ENCODE measurements around the gene PRDM11.

Gene PRDM11

DNA sequence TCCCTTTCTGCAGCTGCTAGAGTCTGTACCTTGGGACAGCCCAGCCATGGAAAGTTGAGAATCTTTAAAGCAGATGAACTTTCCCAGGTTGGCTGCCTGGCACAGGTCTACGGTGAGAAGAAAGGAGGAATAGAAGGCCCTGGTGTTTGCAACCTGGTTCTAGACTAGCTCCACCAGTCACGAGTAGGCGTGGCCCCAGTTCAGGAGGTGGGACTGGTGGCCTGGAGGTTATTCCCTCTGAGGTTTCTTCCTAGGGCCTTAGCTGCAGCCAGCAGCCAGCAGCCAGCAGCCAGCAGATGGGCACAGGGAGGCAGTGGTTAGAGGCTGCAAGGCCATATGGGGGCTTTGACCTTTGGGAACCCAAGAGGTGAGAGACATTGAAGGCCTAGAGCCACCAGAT is 40.9 kb downstream of the PRDM11 start:
- peaks cover 28% of the 10 kb centered on the region for H3K36me3 Mint-ChIP-seq
- no peaks in the 10 kb centered on the region for H3K4me1 Mint-ChIP-seq (ENCODE audit: low read depth)
- no peak overlapping the region for H3K27ac Mint-ChIP-seq
- no peaks in the 10 kb centered on the region for H3K27me3 Mint-ChIP-seq
- no peak overlapping the region for H3K4me3 Mint-ChIP-seq
- no peaks in the 10 kb centered on the region for H3K9me3 Mint-ChIP-seq (ENCODE audit: low read depth)

DNA sequence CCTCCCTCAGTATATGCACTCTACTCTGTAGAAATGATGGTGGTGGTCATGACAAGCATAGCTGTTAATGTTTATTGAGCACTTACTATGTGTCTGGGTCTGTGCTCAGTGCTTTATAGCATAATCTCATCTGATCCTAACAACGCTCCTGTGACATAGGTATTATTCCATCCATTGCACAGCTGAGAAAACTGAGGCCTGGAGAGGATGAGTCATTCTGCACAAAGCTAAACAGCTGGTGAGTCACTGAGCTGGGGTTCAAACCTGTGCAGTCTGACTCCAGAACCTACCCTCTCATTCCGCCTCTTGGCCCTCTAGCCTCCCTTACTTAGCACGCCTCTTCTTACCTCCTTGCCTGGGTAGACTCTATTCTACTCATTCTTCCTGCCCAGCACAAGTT is 41.7 kb downstream of the PRDM11 start:
- peaks cover 28% of the 10 kb centered on the region for H3K36me3 Mint-ChIP-seq
- H3K9me3 Mint-ChIP-seq (ENCODE audit: low read depth): no peaks in the 10 kb centered on the region
- no peak overlapping the region for H3K27ac Mint-ChIP-seq
- H3K4me1 Mint-ChIP-seq (ENCODE audit: low read depth): no peaks in the 10 kb centered on the region
- no peak overlapping the region for H3K4me3 Mint-ChIP-seq
- no peaks in the 10 kb centered on the region for H3K27me3 Mint-ChIP-seq

DNA sequence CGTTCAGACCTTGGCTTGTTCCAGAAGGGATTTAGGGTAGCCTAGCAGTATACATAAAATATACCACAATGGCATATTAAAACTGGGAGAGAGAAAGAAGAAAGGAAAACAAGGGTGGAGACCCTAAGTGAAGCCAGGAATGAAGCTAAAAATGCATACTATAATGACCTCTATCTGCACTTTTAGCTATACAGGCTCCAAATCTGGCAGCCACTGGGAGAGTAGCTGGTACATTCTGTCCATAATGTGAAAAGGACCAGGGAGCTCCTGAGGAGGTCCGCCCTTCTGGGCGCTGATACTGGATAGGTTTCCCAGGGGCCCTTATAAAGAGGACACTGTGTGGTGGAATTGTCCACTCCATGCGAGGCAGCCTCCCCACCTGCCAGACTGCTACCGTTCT is 42.8 kb downstream of the PRDM11 start:
- H3K4me3 Mint-ChIP-seq: no peak overlapping the region
- H3K4me1 Mint-ChIP-seq (ENCODE audit: low read depth): no peaks in the 10 kb centered on the region
- H3K9me3 Mint-ChIP-seq (ENCODE audit: low read depth): no peaks in the 10 kb centered on the region
- H3K36me3 Mint-ChIP-seq: peaks cover 28% of the 10 kb centered on the region
- no peaks in the 10 kb centered on the region for H3K27me3 Mint-ChIP-seq
- no peak overlapping the region for H3K27ac Mint-ChIP-seq

DNA sequence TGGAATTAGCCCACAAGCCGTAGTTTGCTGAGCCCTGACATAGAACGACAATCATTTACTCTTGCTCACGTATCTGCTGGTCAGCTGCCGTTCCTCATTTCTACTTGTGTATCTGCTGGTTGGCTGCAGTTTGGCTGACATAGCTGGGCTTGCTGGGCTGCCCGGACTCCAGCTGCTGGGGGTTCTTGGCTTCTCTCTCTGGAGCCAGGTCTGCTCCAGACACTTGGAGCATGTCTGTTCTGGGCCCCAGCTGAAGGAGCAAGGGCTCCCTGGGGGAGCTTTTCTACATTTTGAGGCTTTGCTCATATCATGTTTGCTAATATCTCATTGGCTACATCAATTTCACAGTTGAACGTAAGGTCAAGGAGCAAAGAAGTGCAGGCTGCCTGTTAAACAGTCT is 47.3 kb downstream of the PRDM11 start:
- no peak overlapping the region for H3K4me3 Mint-ChIP-seq
- H3K9me3 Mint-ChIP-seq (ENCODE audit: low read depth): no peaks in the 10 kb centered on the region
- peaks cover 28% of the 10 kb centered on the region for H3K36me3 Mint-ChIP-seq
- H3K27ac Mint-ChIP-seq: no peak overlapping the region
- no peaks in the 10 kb centered on the region for H3K4me1 Mint-ChIP-seq (ENCODE audit: low read depth)
- no peaks in the 10 kb centered on the region for H3K27me3 Mint-ChIP-seq

DNA sequence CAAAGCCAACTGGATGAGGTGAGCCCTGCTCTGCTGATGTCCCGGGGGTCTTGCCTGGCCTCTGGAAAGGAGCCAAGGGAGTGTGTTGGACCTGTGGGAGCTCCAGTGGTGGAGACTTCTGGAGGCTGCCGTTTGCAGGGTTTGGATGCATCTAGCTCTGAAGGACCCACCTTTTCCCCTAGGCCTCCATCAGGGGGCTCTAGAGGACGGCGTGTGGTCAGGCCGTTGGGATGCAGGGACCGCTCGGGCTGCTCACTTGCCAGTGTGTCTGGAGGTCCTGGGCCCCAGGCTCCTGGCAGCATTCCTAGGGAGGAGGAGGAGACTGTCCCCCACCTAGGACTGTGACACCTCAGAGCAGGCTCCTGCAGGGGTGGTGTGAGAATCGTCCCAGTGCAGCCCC is 58.3 kb downstream of the PRDM11 start:
- H3K4me1 Mint-ChIP-seq (ENCODE audit: low read depth): no peaks in the 10 kb centered on the region
- H3K27me3 Mint-ChIP-seq: no peaks in the 10 kb centered on the region
- H3K9me3 Mint-ChIP-seq (ENCODE audit: low read depth): no peaks in the 10 kb centered on the region
- no peak overlapping the region for H3K4me3 Mint-ChIP-seq
- no peak overlapping the region for H3K27ac Mint-ChIP-seq
- H3K36me3 Mint-ChIP-seq: peaks cover 15% of the 10 kb centered on the region

DNA sequence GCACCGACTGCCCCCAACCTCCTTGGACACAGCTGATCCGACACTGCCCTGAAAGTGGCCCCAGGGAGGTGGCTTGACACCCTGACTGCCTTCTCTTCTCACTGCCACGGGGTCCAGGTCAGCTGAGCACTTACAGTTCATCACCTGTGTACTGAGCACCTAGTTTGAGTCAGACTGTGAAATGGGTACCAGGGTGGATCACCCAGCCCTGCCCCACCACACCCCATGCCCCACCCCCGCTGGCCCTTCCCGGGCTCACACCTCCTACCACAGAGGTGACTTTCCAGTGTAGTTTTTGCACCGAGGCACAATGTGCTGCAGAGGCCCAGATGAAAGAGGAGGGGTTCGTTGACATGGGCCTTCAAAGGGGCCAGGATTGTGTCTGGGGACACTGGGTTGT is 59.5 kb downstream of the PRDM11 start:
- Mint-ChIP-seq H3K27me3 (no peaks in the 10 kb centered on the region), H3K4me3 (no peak overlapping the region), H3K36me3 (peaks cover 15% of the 10 kb centered on the region), H3K9me3 (ENCODE audit: low read depth) (no peaks in the 10 kb centered on the region), H3K27ac (no peak overlapping the region), H3K4me1 (ENCODE audit: low read depth) (no peaks in the 10 kb centered on the region)

DNA sequence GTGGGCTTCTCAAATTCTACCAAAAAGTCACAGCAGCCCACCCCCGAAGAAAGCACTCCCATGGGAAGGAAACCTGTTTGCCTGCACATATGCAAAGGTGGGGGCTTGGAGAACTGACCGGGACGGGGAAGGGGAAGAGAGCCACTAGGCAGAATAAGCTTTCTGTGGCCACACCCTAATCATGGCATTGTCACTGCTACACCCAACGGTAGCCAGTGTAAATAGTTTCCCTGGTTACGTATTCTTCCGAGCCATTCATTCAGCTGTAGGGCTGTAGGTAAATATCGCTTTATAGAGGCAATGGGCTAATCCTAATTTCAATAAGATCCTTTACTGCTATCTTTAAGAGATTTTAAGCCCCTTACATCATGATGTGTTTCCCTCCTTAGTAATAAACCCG is 61.7 kb downstream of the PRDM11 start:
- H3K9me3 Mint-ChIP-seq (ENCODE audit: low read depth): no peaks in the 10 kb centered on the region
- no peak overlapping the region for H3K27ac Mint-ChIP-seq
- no peaks in the 10 kb centered on the region for H3K4me1 Mint-ChIP-seq (ENCODE audit: low read depth)
- no peaks in the 10 kb centered on the region for H3K27me3 Mint-ChIP-seq
- H3K4me3 Mint-ChIP-seq: no peak overlapping the region
- H3K36me3 Mint-ChIP-seq: peaks cover 5% of the 10 kb centered on the region

DNA sequence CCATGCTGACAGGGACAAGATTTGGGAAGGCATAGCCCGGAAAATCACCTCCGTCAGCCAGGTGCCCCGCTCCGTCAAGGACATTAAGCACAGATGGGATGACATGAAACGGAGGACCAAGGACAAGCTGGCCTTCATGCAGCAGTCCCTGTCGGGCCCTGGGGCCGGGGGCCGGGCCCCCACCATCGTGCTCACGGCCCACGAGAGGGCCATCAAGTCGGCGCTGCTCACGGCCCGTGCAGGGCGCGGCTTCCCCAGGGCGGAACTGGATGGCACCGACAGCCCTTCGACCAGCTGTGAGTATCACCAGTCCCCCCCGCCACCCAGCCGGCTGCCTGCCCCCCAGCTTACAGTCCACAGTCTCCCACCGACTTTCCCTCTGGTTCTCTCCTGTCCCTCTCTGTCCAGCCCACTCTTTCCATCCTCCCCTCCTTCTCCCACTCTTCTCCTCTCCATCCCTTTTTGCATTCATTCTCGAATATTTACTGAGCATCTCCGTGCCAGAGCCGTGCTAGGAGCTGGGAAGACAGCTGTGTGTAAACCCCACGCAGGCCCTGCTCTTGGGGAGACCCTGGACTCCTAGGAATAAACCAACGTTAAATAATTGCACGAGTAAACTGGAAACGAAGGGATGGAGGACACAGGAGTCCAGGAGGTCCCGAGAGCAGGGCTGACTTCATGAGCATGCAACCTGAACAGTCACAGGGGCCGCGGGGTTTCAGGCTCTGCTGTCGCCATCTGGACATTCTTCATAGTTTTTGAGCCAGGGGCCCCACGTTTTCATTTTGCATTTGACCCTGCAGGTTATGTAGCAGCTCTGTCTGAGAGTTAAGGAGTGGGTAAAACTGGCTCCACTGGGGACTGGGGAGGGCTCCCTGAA is 62.8 kb downstream of the PRDM11 start:
- Mint-ChIP-seq H3K4me3 (no peak overlapping the region), H3K27ac (no peak overlapping the region), H3K36me3 (peaks cover 2% of the 10 kb centered on the region), H3K4me1 (ENCODE audit: low read depth) (no peaks in the 10 kb centered on the region), H3K9me3 (ENCODE audit: low read depth) (no peaks in the 10 kb centered on the region), H3K27me3 (no peaks in the 10 kb centered on the region)

DNA sequence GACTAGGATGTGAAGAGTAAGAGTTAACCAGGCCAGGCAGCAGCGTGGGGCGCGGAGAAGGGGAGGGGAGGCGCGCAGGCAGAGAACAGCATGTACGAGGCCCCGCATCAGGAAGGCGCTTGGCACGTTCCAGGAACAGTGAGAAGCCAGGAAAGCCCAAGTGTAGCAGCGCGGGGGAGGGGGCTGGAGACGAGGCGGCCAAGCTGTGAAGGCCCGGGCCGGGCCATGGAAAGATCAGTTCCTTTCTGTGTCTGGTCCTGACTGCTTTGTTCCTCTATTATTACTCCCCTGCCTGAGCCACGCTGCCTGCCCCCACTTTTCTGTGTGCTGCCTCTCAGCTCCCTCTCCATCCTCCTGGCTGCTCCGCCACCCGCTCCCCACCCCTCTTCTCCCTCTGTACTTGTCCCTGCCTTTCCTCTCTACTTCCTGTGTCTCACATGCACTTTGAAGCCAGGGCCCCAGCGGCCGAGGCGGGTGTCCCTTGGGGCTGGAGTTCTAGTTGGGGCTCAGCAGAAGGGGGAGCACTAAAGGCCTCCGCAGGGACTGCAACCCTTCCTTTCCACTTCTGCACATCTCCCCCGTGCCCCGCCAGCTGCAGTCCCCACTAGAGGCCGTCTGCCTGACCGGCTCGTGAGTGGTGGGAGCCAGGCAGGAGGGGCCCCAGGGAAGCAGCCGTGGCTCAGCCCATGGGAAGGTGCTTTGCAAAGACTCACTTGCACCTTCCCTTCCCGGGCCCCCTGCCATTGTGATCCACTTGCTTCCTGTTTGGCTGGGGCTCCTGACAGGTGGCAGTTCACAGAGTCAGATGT is 63.7 kb downstream of the PRDM11 start:
- H3K27ac Mint-ChIP-seq: no peak overlapping the region
- no peak overlapping the region for H3K4me3 Mint-ChIP-seq
- peaks cover 2% of the 10 kb centered on the region for H3K36me3 Mint-ChIP-seq
- H3K9me3 Mint-ChIP-seq (ENCODE audit: low read depth): no peaks in the 10 kb centered on the region
- H3K4me1 Mint-ChIP-seq (ENCODE audit: low read depth): no peaks in the 10 kb centered on the region
- H3K27me3 Mint-ChIP-seq: no peaks in the 10 kb centered on the region

DNA sequence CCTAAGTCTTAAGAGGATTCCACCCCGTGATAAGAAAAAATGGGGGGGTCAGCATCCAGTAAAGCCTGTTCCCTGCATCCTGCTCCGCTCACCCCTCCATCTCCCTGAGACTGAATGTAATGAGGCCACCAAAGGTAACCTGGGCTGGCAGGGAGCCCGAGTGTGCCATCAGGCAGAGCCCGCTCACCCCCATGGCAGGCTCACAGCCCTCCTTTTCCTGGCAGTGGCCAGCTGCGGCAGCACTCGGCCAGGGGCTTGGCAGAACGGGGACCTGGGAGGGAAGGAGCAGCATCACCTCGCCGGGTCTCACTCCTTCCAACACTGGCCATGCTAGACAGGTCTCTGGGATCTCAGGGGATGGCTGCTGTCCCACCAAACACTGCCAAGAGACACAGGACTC is 64.4 kb downstream of the PRDM11 start:
- Mint-ChIP-seq H3K27ac (no peak overlapping the region), H3K9me3 (ENCODE audit: low read depth) (no peaks in the 10 kb centered on the region), H3K27me3 (no peaks in the 10 kb centered on the region), H3K4me3 (no peak overlapping the region), H3K4me1 (ENCODE audit: low read depth) (no peaks in the 10 kb centered on the region), H3K36me3 (no peaks in the 10 kb centered on the region)

DNA sequence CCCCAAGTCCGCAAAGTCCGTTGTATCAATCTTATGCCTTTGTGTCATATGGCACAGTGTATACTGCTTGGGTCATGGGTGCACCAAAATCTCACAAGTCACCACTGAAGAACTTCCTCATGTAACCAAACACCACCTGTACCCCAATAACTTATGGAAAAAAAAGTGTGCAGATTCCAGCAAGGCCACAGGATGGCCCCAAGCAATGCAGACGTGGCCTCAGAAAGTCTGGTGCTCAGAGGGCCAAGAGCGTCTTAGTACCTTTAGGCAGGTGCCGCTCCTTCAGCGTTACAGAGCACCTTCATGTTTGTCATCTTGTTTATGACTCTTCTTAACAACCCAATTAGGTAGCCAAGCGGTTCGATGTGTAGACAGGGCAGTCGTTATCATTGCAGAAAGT is 65.3 kb downstream of the PRDM11 start:
- no peaks in the 10 kb centered on the region for H3K27me3 Mint-ChIP-seq
- H3K4me3 Mint-ChIP-seq: no peak overlapping the region
- no peak overlapping the region for H3K27ac Mint-ChIP-seq
- H3K36me3 Mint-ChIP-seq: no peaks in the 10 kb centered on the region
- H3K9me3 Mint-ChIP-seq (ENCODE audit: low read depth): no peaks in the 10 kb centered on the region
- H3K4me1 Mint-ChIP-seq (ENCODE audit: low read depth): no peaks in the 10 kb centered on the region

DNA sequence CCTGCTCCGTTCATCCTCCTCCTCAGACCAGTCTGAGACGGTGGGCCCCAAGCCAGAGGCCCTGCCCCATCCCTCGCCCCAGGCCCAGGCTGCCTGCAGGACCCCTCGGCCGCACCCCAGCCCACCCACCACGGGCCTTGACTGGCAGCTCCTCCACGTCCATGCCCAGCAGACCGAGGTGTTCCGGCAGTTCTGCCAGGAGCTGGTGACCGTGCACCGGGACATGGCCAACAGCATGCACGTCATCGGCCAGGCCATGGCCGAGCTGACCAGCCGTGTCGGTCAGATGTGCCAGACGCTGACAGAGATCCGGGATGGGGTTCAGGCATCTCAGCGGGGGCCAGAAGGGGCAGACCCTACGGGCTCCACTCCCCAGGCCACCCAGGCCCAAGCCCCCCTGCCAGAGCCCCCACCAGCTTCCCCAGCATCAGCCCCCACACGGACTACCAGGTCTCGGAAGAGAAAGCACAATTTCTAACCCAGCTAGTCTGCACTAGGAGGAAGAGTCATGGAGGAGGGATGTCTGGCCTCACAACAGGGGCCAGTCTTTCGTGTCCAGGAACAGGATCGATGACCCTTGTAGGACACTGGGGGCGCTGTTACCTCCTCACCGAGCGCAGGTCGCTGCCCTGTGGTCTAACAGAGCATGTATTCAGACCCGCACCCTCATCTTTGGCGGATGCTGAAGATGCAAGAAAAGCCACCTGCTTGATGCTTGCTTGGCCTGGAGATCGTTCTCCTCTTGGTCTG is 66.3 kb downstream of the PRDM11 start:
- Mint-ChIP-seq H3K4me1 (ENCODE audit: low read depth) (no peaks in the 10 kb centered on the region), H3K4me3 (no peak overlapping the region), H3K9me3 (ENCODE audit: low read depth) (no peaks in the 10 kb centered on the region), H3K27ac (no peak overlapping the region), H3K27me3 (no peaks in the 10 kb centered on the region), H3K36me3 (no peaks in the 10 kb centered on the region)

DNA sequence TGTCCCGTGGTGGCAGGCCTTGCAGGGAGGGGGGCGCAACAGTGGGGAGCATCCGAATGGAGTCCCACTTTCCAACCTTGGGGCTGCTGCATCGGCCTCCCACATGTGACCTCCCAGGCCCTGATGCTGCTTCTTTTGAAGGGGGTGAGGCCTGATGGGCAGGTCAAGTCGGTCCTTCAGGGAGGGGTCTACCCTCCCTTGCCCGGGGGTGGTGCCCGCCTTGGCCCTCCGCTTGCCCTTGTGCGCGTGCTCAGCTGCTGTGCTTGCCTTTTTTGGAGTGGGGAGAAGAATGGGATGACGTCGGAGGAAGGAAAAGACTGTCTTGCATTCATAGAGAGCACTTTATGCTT is 66.9 kb downstream of the PRDM11 start:
- Mint-ChIP-seq H3K27me3 (no peaks in the 10 kb centered on the region), H3K9me3 (ENCODE audit: low read depth) (no peaks in the 10 kb centered on the region), H3K4me1 (ENCODE audit: low read depth) (no peaks in the 10 kb centered on the region), H3K36me3 (no peaks in the 10 kb centered on the region), H3K4me3 (no peak overlapping the region), H3K27ac (peak overlapping the region; percentile 28)

DNA sequence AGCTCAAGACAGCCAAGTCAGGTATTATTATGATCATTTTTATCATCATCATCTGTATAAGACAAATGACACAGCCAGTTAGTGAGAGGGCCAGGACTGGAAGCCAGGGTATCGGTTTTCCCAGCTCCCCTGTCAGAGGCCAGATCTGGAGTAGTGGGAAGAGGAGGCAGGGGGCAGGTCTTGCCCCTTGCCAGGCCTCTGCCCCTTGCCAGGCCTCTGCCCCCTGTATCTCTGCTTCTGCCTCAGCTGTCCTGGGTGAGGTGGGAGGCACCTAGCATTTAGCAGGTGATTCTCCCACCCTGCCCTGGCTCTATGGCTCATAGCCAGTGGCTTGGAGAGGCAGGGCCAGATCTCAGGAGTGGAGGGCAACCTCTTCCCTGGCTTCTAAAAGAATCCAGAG is 67.3 kb downstream of the PRDM11 start:
- no peaks in the 10 kb centered on the region for H3K36me3 Mint-ChIP-seq
- H3K4me3 Mint-ChIP-seq: no peak overlapping the region
- no peaks in the 10 kb centered on the region for H3K9me3 Mint-ChIP-seq (ENCODE audit: low read depth)
- H3K27me3 Mint-ChIP-seq: no peaks in the 10 kb centered on the region
- H3K27ac Mint-ChIP-seq: peak overlapping the region; percentile 28
- H3K4me1 Mint-ChIP-seq (ENCODE audit: low read depth): no peaks in the 10 kb centered on the region

All from activated naive CD8-positive, alpha-beta T cell (primary cell).